HepG2 (cell line): ENCODE results near the gene MEPCE. TPM values are rescaled to one million over a fixed set of nuclear protein-coding genes. Genes with fewer than 3 reads are reported as not detected.

ENCODE experiments used
- ATAC-seq: fragments of 200-7000 bp; cut with Tn5 transposase; 3 replicates; pipeline ENCODE4 v1.9.1; 2020; ENCODE audit warnings: mild to moderate bottlenecking, moderate library complexity
- BruUV-seq: library from RNA; stranded (reverse); fragments of 400-500 nt; replicated peaks from 2 replicates; lab custom pipeline; 2021; lab: Mats Ljungman, UMichigan
- CTCF ChIA-PET: fragments of 300-600 bp; formaldehyde crosslinking; extraction: SDS; loops from one replicate; lab custom pipeline; 2021; ENCODE audit warnings: low total read pairs, inconsistent platforms, low intra/inter-chr PET ratio; lab: Yijun Ruan, JAX
- POLR2A ChIA-PET: fragments of 350-600 bp; sonication (Branson Sonifier 250); formaldehyde crosslinking; loops from one replicate; lab custom pipeline; 2020; ENCODE audit warnings: antibody characterized with exemption, inconsistent platforms; lab: Yijun Ruan, JAX
- DNase-seq: peaks from one replicate; pipeline ENCODE4 v3.0.0-alpha.2; 2015; ENCODE audit warnings: low spot score
- FAIRE-seq: peaks from 3 replicates; lab custom pipeline; 2011; peaks lifted over from hg19 to GRCh38; lab: Jason Lieb, UNC
- H2AFZ ChIP-seq: one replicate; pipeline ENCODE4 v1.6.1; 2011; ENCODE audit warnings: low read length, inconsistent platforms
- H3K27ac ChIP-seq: fragments of 300-600 bp; 3 replicates; pipeline ENCODE4 v1.8.0; 2011; ENCODE audit warnings: mixed run types, mild to moderate bottlenecking, mixed read lengths, low read length, inconsistent platforms; ENCODE audit not compliant: insufficient read depth; ENCODE audit errors: extremely low read length
- H3K27me3 ChIP-seq, 2 experiments: fragments of 200-600 bp in 1 of 2; 2 replicates in 1 of 2; 3 replicates in 1 of 2; pipeline versions ENCODE4 v1.6.0 to v1.8.0; 2011; ENCODE audit warnings: low read length in 2 of 2, mild to moderate bottlenecking in 2 of 2, moderate library complexity in 2 of 2, inconsistent platforms in 1 of 2; ENCODE audit not compliant: insufficient read depth in 2 of 2, control insufficient read depth in 1 of 2
- H3K36me3 ChIP-seq, 2 experiments: fragments of 200-600 bp in 1 of 2; replicated peaks in 1 of 2; 2 replicates in 1 of 2; 3 replicates in 1 of 2; pipeline versions ENCODE4 v1.5.1 to v1.8.0; 2011; ENCODE audit warnings: low read length in 2 of 2, inconsistent platforms in 1 of 2; ENCODE audit not compliant: insufficient read depth in 2 of 2, control insufficient read depth in 1 of 2
- H3K4me1 ChIP-seq: 2 replicates; pipeline ENCODE4 v1.5.1; 2012; ENCODE audit warnings: low read length, inconsistent platforms; ENCODE audit not compliant: insufficient read depth
- H3K4me2 ChIP-seq: 2 replicates; pipeline ENCODE4 v1.6.0; 2011; ENCODE audit warnings: low read depth, low read length, inconsistent platforms
- H3K4me3 ChIP-seq, 3 experiments: fragments of 200-600 bp in 1 of 3; sonication (generic), shearing (Covaris generic) in 1 of 3; replicated peaks in 1 of 3; 2 replicates each; pipeline ENCODE4 v1.5.1; 2011 to 2016; ENCODE audit warnings: low read length in 3 of 3, inconsistent platforms in 2 of 3, low read depth in 2 of 3, mild to moderate bottlenecking in 2 of 3, control low read depth in 1 of 3, mixed read lengths in 1 of 3; ENCODE audit not compliant: insufficient read depth in 1 of 3
- H3K79me2 ChIP-seq: one replicate; pipeline ENCODE4 v1.6.1; 2011; ENCODE audit warnings: low read length, inconsistent platforms; ENCODE audit not compliant: insufficient read depth
- H3K9ac ChIP-seq: 2 replicates; pipeline ENCODE4 v1.6.0; 2011; ENCODE audit warnings: mild to moderate bottlenecking, low read depth, low read length, inconsistent platforms; ENCODE audit not compliant: insufficient read depth
- H3K9me3 ChIP-seq: 2 replicates; pipeline ENCODE4 v1.5.1; 2012; ENCODE audit warnings: mild to moderate bottlenecking, low read length
- H4K20me1 ChIP-seq: 2 replicates; pipeline ENCODE4 v1.6.0; 2011; ENCODE audit warnings: inconsistent platforms, mild to moderate bottlenecking, low read length, moderate library complexity; ENCODE audit not compliant: insufficient read depth
- BRD4 ChIP-seq: sonication (generic); formaldehyde crosslinking; IDR thresholded peaks from 2 replicates; pipeline ENCODE4 v1.4.0; 2020; ENCODE audit warnings: missing genetic modification reagents
- CHCHD3 ChIP-seq: sonication (generic); formaldehyde crosslinking; IDR thresholded peaks from 2 replicates; pipeline ENCODE4 v1.8.0; 2022; ENCODE audit warnings: mild to moderate bottlenecking, missing genetic modification reagents, moderate library complexity
- MED1 ChIP-seq: sonication (generic); formaldehyde crosslinking; IDR thresholded peaks from 2 replicates; pipeline ENCODE4 v1.4.0; 2020; ENCODE audit warnings: missing genetic modification reagents
- PCBP2 ChIP-seq: fragments of 200-400 bp; formaldehyde crosslinking; optimal IDR thresholded peaks from 2 replicates; pipeline ENCODE3; 2018; ENCODE audit warnings: low read length, low read depth; ENCODE audit not compliant: poor library complexity, severe bottlenecking
- PRMT3 ChIP-seq: sonication (generic); formaldehyde crosslinking; IDR thresholded peaks from 2 replicates; pipeline ENCODE4 v1.8.1; 2022; ENCODE audit warnings: low read depth, mild to moderate bottlenecking, moderate library complexity, missing genetic modification reagents, borderline replicate concordance
- RBM39 ChIP-seq: fragments of 200-400 bp; formaldehyde crosslinking; IDR thresholded peaks from one replicate; pipeline ENCODE4 v1.6.1; 2018; ENCODE audit warnings: antibody characterized with exemption, mild to moderate bottlenecking, low read depth, low read length; ENCODE audit not compliant: poor library complexity, severe bottlenecking
- YEATS4 ChIP-seq: sonication (generic); formaldehyde crosslinking; IDR thresholded peaks from 2 replicates; pipeline ENCODE4 v1.4.0; 2020; ENCODE audit warnings: missing genetic modification reagents, borderline replicate concordance
- ZMYM3 ChIP-seq: sonication (generic); formaldehyde crosslinking; IDR thresholded peaks from 2 replicates; pipeline ENCODE4 v1.5.1; 2020; ENCODE audit warnings: mild to moderate bottlenecking, missing genetic modification reagents
- WGBS: methylation state at CpG from one replicate; pipeline ENCODE4 v1.1.6; 2017; ENCODE audit warnings: low lambda C conversion rate; 5-methylcytosine and 5-hydroxymethylcytosine counted together
- in situ Hi-C: cut with HindIII; loops from 2 replicates; pipeline ENCODE4 v1.10.0; 2017; ENCODE audit warnings: low pct_unique_long_range_greater_than_20kb; ENCODE audit not compliant: extremely low pct_ligation_motif_present
- intact Hi-C: fragments of 100-400 bp; cut with micrococcal nuclease; formaldehyde crosslinking; loops from one replicate; pipeline ENCODE4 v1.10.0; 2022; ENCODE audit not compliant: unreplicated experiment
- polyA plus RNA-seq, 8 experiments: library from polyadenylated mRNA; depleted of rRNA in 3 of 8; stranded (reverse) in 7 of 8; unstranded in 1 of 8; fragments of >200 nt; fragmentation: Illumina TruSeq in 4 of 8; extraction: Trizol in 4 of 8; gene quantifications; 2 replicates each; pipeline versions ENCODE4 v1.2.1 to v1.2.3, GENCODE V29; 2011 to 2016; ENCODE audit warnings: low read depth in 4 of 8, missing spikeins in 1 of 8, mixed read lengths in 1 of 8; ENCODE audit not compliant: insufficient read depth in 1 of 8
- total RNA-seq, 5 experiments: library from RNA; depleted of rRNA; stranded (reverse); fragments of >200 nt; fragmentation: Illumina TruSeq; extraction: Trizol; gene quantifications; 2 replicates each; pipeline ENCODE4 v1.2.3, GENCODE V29; 2016; ENCODE audit warnings: low read depth in 1 of 5
- TF ChIP-seq, protein P1 (sequence below): sonication (generic); formaldehyde crosslinking; IDR thresholded peaks from 2 replicates; pipeline ENCODE4 v1.4.0; 2020; ENCODE audit warnings: missing genetic modification reagents
- TF ChIP-seq, protein P2 (sequence below): sonication (generic); formaldehyde crosslinking; conservative IDR thresholded peaks from 2 replicates; pipeline ENCODE4 v1.8.0; 2022; ENCODE audit warnings: mild to moderate bottlenecking, moderate library complexity, missing genetic modification reagents

The MEPCE gene
- total and polyA plus RNA-seq, 2 of the 13 experiments (the other 11 are each of a cell fraction or from before 2014, with no cell fraction given) = 12.3 to 26.0 TPM

DNA sequence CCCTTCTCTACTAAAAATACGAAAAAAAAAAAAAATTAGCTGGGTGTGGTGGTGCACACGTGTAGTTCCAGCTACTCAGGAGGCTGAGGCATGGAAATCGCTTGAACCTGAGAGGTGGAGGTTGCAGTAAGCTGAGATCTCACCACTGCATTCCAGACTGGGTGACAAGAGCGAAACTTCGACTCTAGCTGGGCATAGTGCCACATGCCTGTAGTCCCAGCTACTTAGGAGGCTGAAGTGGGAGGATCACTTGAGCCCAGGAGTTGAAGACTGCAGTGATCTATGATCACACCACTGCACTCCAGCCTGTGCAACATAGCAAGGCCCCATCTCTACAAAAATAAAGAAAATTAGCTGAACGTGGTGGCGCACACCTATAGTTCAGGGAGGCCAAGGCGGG lies 35.7 kb downstream of the MEPCE start:
- POLR2A ChIA-PET = interaction anchor here (0.8 to 1.6 kb wide), 8 partner anchors 16 to 411 kb away, joined by 3 to 8 read pairs (median 4); partner anchors contain the start of genes AGFG2, FBXO24, MOSPD3 and ZCWPW1
- CTCF ChIA-PET = interaction anchor here (0.9 to 2.1 kb wide), 2 partner anchors 18 to 94 kb away, joined by 3 to 8 read pairs; partner anchors contain the start of gene NYAP1
- Histone ChIP-seq H3K36me3 (no peaks in the 10 kb centered on the region), H3K4me1 (peaks cover 27% of the 10 kb centered on the region), H3K27ac (no peak overlapping the region), H3K27me3 (peaks cover 0 to 2% of the 10 kb centered on the region in 2 experiments; a peak in 1 of 5 replicates), H3K79me2 (no peaks in the 10 kb centered on the region), H2AFZ (no peak overlapping the region), H3K9me3 (no peaks in the 10 kb centered on the region), H4K20me1 (no peaks in the 10 kb centered on the region), H3K9ac (no peak overlapping the region), H3K4me2 (no peak overlapping the region), H3K4me3 (no peak overlapping the region)
- no TSS peak for BruUV-seq
- 55% methylated on average over 8 of the region's 8 CpGs for WGBS
- in situ Hi-C loops = loop anchor here (10.0 kb wide), 1 partner anchor 230 kb away; the partner anchor contains the start of gene GIGYF1
- FAIRE-seq (no peak), ATAC-seq (no peak), DNase-seq (no peak)
- TF ChIP-seq RBM39 (no peak), BRD4 (CRISPR knock-in tag) (no peak), YEATS4 (CRISPR knock-in tag) (no peak), CHCHD3 (CRISPR knock-in tag) (no peak), PCBP2 (no peak), MED1 (CRISPR knock-in tag) (no peak), ZMYM3 (no peak), PRMT3 (CRISPR knock-in tag) (no peak)
- TF ChIP-seq, protein P1, sequence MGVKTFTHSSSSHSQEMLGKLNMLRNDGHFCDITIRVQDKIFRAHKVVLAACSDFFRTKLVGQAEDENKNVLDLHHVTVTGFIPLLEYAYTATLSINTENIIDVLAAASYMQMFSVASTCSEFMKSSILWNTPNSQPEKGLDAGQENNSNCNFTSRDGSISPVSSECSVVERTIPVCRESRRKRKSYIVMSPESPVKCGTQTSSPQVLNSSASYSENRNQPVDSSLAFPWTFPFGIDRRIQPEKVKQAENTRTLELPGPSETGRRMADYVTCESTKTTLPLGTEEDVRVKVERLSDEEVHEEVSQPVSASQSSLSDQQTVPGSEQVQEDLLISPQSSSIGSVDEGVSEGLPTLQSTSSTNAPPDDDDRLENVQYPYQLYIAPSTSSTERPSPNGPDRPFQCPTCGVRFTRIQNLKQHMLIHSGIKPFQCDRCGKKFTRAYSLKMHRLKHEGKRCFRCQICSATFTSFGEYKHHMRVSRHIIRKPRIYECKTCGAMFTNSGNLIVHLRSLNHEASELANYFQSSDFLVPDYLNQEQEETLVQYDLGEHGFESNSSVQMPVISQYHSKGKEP (CRISPR knock-in tag) = no peak
- TF ChIP-seq, protein P2, sequence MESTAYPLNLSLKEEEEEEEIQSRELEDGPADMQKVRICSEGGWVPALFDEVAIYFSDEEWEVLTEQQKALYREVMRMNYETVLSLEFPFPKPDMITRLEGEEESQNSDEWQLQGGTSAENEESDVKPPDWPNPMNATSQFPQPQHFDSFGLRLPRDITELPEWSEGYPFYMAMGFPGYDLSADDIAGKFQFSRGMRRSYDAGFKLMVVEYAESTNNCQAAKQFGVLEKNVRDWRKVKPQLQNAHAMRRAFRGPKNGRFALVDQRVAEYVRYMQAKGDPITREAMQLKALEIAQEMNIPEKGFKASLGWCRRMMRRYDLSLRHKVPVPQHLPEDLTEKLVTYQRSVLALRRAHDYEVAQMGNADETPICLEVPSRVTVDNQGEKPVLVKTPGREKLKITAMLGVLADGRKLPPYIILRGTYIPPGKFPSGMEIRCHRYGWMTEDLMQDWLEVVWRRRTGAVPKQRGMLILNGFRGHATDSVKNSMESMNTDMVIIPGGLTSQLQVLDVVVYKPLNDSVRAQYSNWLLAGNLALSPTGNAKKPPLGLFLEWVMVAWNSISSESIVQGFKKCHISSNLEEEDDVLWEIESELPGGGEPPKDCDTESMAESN = no peak
- intact Hi-C loops = loop anchor here (5.0 kb wide), 1 partner anchor 97 kb away; no protein-coding TSS in a partner anchor
